ENCODE data around the gene KMT2E.
"Not testable (repeated sequence)": the region's sequence is repeated elsewhere in the genome, so short reads cannot be mapped to it uniquely, and the experiment has no call there.

KMT2E gene, protein sequence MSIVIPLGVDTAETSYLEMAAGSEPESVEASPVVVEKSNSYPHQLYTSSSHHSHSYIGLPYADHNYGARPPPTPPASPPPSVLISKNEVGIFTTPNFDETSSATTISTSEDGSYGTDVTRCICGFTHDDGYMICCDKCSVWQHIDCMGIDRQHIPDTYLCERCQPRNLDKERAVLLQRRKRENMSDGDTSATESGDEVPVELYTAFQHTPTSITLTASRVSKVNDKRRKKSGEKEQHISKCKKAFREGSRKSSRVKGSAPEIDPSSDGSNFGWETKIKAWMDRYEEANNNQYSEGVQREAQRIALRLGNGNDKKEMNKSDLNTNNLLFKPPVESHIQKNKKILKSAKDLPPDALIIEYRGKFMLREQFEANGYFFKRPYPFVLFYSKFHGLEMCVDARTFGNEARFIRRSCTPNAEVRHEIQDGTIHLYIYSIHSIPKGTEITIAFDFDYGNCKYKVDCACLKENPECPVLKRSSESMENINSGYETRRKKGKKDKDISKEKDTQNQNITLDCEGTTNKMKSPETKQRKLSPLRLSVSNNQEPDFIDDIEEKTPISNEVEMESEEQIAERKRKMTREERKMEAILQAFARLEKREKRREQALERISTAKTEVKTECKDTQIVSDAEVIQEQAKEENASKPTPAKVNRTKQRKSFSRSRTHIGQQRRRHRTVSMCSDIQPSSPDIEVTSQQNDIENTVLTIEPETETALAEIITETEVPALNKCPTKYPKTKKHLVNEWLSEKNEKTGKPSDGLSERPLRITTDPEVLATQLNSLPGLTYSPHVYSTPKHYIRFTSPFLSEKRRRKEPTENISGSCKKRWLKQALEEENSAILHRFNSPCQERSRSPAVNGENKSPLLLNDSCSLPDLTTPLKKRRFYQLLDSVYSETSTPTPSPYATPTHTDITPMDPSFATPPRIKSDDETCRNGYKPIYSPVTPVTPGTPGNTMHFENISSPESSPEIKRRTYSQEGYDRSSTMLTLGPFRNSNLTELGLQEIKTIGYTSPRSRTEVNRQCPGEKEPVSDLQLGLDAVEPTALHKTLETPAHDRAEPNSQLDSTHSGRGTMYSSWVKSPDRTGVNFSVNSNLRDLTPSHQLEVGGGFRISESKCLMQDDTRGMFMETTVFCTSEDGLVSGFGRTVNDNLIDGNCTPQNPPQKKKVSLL (N-terminal part only)

DNA sequence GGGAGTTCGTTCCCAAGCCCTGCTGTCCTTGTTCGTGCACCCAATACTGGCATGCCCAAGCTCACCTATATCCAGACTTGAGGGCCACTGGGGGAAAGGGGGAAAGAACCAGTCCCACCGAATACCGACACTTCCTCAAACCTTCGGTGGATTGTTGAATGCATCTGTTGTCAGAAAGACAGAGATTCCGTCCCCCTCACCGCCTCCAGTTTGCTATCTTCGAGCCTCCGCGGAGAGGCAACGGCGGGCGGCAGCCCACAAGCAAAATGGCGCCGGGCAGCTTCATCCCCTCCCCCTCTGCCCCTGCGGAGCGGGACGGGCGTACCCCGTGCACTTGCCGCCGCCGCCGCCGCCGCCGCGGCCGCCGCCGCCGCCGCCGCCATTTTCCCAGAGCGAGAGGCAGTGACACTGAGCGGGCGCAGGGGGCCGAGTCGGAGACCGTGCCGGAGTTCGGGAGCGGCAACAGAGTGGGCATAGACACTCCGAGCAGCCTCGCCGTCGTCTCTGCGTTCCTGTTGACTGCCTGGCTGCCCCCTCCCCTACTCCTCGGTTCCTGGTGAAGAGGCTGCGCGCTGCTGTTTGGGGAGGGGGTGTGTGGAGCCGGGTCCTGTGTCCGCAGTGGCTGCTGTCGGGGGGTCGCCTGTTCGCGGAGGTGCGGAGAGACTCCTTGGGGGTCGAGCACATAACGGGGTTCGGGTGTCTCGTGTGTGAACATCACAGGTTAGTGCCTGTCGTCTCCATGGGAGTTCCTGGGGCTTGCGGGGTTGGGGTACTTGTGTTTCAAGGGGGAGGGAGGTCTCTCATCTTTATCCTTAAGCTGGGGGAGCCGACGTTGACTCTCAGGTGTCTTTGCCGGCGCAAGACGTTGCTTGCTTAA lies at the start of gene KMT2E:
Gene KMT2E (plus strand): TSS at position 390 of the 877 bp plus-strand sequence. CDS start 26,748 bp downstream, outside the sequence.
- peak within 1 kb of the TSS; percentile 92 to 100 (median 100) for H3K27ac ChIP-seq
- peak within 1 kb of the TSS; percentile 73 to 95 (median 89) for H3K4me3 ChIP-seq

DNA sequence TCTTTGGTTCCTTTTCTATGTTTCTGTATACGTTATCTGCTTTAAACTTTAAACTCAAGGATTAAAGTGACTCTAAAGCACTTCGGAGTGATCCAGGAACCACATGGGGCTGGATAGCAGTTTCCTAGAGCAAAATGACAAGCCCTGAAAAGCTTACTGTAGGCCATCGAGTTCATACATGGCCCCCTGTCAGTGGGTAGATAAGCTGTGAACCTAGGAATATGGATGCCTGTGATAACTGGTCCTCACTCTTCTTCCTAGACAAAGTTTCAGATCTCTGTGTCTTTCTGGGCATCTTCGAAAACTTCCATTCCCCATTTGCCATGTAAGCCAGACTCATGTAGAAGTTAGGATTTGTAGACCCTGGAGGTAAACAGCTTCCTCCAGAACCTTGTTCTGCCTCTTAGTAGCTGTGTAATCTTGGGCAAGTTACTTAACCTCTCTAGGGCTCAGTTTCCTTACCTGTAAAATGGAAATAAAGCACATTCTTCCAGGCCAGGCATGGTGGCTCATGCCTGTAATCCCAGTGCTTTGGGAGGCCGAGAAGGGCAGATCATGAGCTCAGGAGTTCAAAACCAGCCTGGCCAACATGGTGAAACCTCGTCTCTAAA lies 49.3 kb upstream of the KMT2E start:
- Histone ChIP-seq H3K27ac (peak overlapping the region in 8 of 21 experiments; percentile 13 to 76 (median 56)), H3K4me3 (no peak overlapping the region)

DNA sequence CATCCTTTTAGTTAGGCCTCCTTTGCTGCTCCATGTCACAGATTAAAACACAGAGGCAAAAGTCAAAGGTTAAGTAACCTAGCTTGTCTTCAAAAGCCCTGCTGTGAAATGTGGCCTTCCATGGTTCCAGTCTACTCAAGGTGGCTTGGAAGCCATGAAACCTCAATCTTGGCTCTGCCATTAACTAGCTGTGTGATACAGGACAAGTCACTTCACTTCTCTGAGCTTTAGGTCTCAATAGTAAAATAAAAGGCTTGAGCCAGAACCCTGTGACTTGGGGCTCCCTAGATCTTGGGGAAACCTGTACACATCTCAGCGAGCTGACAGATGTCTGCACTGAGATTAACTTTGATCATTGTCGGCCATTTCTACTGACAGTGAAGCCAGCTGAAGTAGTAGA lies 48.0 kb upstream of the KMT2E start:
- Histone ChIP-seq H3K27ac (no peak overlapping the region), H3K4me3 (no peak overlapping the region)

DNA sequence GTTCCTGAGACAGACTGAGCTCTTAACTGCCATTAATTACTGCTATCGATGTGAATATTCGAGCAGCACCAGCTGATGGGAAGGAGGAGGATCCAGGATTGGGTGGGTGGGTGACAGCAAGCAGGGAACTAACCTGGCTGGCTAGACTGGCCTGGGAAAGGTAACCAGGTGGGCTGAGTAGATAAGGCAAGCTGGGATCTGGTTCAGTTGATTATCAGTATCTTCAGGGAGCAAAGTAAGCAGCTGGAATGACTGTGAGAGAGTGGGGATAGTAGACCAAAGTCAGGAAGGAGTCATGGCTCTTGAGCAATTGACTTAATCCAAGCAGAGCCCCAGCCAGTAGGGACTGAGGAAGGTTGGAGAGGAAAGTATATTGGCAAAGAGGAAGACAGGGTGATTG lies 46.9 kb upstream of the KMT2E start:
- peak overlapping the region in 1 of 21 experiments; percentile 22 for H3K27ac ChIP-seq
- H3K4me3 ChIP-seq, result no peak overlapping the region

DNA sequence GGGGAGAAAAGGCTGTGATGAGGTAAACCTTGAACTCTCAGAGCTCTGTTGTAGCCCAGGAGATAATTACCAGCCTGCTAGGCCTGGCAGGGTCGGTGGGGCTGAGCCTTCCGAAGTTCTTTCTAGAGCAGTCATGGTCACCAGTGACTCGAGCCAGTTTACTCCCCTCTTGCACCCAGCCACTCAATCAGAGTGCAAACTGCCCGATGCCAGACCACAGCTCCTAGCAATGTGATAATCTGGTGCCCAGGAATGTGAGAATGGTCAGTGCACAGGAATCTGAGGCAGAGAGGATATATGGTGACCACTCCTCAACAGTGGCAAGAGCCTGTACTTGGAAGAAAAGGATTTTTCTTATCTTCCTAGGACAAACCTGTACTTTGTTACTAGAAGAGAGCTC lies 46.4 kb upstream of the KMT2E start:
- Histone ChIP-seq H3K27ac (peak overlapping the region in 2 of 21 experiments; percentile 9 to 22), H3K4me3 (no peak overlapping the region)

DNA sequence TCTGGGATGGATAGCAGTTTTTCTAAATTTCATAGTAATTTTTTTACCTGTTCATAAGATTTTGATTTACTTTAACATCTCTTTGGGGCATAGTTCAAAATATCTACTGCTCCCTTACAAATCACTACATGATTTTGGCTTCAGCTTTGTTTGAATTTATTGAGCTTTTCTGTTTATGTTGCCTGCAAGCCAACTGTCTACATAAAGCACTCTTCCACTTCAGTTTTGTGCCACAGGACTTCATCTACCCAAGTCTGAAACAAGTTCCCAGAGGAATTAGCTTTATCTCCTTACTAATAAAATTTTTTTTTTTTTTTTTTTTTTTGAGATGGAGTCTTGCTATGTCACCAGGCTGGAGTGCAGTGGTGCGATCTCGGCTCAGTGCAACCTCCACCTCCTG lies 45.4 kb upstream of the KMT2E start:
- no peak overlapping the region for H3K4me3 ChIP-seq
- peak overlapping the region in 1 of 21 experiments; percentile 29 for H3K27ac ChIP-seq

DNA sequence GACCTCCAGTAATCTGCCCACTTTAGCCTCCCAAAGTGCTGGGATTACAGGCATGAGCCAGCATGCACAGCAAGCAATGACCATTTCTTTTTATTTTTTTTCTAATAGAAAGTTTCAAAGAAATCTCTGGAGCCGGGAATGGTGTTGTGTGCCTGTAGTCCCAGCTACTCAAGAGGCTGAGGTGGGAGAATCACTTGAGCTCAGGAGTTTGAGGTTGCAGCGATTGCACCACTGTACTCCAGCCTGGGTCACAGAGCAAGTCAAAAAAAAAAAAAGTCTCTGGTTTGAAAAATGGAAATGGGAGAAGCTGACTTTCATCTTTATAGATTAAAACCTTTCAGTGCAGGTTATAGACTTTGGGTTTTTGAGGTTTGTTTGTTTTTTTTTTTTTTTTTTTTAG lies 44.8 kb upstream of the KMT2E start:
- Histone ChIP-seq H3K4me3 (no peak overlapping the region), H3K27ac (peak overlapping the region in 1 of 21 experiments; percentile 29)

DNA sequence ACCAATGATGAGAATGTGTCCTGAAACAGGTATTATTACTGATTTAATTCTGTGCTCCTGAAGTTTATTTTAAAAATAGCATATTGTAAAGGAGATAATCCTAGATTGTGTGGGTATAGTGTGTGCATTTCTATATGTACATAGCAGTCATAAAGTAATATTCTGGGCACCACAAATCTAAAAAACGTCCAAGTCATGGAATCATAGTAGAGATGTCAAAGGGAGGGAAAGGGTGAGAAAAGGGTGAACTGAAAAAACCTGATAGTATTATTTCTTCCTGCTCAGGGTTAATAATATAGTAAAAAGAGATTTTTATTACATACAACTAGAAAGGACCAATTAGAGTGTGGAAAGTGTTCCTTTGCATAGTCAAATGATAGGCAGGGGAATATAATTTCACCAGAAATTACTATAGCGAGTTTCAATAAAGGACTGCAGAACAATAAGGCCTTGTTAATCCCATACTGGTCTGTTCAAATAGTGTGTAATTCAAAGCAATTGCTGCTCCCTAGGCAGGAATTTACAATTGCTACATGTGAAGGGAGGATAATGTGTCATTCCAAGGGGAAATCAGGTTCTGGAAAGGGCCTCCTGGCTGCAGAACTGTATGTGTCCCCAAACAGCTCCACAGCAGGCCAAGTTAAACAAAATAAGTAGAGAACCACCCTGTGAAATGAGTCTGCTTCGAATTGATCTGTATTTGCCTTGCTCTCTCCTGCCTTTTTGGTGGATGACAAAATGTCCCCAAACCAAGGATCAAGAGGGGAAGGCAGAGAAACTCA lies 42.5 kb upstream of the KMT2E start:
- peak overlapping the region in 15 of 21 experiments; percentile 9 to 88 (median 64) for H3K27ac ChIP-seq

DNA sequence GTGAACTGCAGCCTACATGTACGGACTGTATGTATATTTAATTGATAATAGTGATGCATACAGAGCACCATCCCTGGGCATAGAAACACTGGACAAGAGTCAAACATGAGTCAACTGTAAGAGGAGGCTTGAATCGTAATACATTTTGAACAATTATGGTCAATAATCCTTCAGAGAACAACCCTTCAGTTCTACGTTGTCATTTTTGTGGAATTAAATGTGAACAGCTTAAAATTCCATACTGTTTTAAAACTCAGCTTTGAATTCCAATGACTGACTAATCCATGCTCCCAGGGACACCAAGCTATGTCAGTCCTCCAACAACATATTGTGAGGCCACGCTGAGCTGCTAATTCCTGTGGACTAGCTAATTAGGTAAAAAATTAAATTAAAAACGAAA lies 41.5 kb upstream of the KMT2E start:
- H3K27ac ChIP-seq, result peak overlapping the region in 16 of 21 experiments; percentile 18 to 88 (median 64)
- no peak overlapping the region for H3K4me3 ChIP-seq

More for the DNA sequence above, 42.5 kb upstream of the KMT2E start:
- H3K4me3 ChIP-seq, result no peak overlapping the region

DNA sequence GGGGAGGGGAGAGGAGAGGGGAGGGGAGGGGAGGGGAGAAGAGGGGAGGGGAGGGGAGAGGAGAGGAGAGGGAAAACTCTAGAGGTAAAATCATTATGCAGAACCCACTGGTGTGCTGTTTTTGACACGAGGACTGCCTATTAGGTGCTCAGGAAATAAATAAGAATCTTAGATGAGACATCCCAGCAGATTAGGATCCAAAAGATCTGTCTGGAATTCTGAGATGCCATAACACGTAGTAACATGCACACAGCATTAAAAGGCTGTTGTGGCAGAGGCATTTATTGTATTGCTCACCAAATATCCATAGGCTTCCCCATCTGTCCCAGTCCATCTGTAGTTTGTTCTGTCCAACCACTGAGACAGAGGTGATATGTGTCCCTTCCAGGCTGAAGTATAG lies 40.8 kb upstream of the KMT2E start:
- no peak overlapping the region for H3K4me3 ChIP-seq

DNA sequence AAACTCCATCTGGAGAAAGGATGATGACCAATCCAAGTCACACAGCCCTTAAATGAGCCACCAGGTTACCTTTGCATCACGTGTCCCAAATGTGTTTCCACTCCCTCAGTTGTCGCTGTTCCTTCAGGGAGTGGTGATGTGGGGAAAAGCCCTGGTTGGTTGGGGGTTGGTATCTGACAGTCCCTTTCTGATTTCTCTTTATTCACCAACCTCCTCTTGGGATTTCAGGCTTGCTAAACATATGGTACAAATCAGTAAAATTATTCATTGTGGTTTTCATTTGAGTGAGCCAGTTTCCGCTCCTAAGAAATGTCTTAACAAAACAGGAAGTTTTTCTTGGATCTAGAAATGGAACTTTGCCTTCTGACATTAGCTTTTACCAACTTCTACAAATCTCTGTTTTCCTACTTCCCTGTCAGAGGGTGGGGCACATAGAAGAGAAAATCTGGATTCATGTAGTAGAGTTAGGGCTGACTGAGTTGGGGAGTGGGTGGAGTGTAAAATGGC lies 40.0 kb upstream of the KMT2E start:
- Histone ChIP-seq H3K27ac (peak overlapping the region in 18 of 21 experiments; percentile 19 to 88 (median 74)), H3K4me3 (no peak overlapping the region)

More for the DNA sequence above, 40.8 kb upstream of the KMT2E start:
- peak overlapping the region in 17 of 21 experiments; percentile 6 to 88 (median 72) for H3K27ac ChIP-seq

DNA sequence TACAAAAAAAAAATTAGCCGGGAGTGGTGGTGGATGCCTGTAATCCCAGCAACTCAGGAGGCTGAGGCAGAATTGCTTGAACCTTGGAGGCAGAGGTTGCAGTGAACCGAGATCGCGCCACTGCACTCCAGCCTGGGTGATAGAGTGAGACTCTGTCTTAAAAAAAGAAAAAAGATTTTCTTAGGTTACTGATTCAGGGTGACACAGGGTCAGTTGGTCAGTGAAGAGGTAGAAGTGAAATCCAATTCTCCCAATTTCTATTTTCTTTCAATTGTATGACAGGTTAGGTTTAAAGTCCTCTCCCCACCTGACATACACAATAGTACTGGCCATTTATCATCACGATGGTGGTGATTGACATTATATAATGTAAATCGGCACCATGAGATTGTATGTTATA lies 38.5 kb upstream of the KMT2E start:
- peak overlapping the region in 5 of 21 experiments; percentile 8 to 99 (median 35) for H3K27ac ChIP-seq
- not testable (repeated sequence) for H3K4me3 ChIP-seq

DNA sequence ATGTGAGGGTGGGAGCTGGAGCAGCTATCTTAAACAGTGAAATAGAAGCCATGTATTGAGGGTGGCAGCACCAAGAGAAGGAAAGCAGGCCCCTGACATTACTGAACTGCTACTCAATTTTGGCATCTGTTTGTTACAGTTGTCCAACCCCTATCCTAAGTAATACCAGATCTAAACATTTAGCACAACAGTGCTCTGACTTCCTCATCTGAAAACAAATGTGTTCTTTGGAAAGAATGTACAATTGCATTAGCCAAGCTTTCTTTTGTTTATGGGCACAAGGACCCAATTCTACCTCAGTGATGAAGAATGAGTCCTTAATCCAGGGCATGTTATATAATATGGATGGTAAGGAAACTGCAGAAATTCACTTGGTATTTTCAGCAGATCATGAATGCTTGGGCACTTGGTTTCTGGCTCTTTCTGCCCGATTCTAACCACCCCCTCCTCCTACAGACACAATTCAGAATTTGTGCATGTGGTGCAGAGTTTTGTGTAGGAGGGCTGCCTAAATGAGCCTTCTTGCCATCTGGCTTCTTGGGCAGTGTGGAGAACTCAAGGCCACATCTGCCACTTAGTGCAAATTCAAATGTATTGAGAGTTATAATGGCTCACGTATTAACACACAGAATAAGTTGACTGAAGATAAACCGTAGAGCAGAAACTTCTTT lies 36.9 kb upstream of the KMT2E start:
- Histone ChIP-seq H3K27ac (peak overlapping the region in 15 of 21 experiments; percentile 21 to 99 (median 72)), H3K4me3 (no peak overlapping the region)

DNA sequence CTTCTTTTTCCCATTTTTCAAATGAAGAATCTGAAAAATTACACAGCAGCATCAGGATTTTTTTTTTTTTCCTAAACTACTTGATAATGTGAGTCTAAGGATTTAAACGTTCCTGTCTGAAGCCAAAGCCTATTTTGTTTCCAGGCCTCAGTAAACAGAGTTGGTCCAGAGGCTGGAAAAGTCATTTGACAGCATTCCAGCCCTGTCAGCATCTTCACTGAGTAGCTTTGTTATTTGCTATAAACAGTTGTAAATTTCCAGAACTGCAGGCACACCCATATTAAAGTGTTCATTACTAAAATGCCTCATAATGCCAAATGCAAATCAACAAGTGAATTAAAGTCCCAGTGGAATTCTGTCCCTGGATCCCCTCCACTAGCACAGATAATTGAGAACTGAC lies 35.5 kb upstream of the KMT2E start:
- no peak overlapping the region for H3K4me3 ChIP-seq

DNA sequence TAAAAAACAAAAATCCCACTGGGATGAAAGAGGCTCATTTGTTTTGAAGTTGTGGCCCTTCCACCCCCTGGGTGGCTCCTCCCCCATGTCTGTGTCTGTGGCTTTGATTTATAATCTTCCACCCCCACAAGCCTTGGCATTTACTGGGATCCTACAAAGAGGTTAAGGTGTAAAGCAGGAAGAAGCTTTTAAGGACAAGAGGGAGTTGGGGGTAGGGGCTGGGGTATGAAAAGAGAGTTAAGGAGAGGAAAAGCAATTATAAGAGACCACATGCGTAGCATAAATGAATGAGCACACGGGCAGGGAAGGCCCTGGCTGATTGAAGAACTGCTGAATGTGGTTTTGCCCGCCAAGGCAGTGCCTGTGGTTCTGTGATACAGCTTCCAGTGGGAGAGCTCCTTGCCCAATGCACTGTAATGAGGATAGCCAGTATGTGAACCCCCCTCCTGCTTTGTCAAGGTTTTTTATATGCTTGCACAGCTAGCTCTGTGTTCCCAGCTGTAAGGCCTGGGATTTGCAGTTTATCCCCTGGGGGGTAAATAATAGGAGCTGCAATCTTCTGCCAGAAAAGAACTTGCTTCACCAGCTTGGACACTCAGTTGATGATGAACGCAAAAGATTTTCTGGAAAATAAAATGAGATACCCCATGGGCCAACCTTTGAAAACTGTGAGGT lies 34.7 kb upstream of the KMT2E start:
- peak overlapping the region in 20 of 21 experiments; percentile 12 to 99 (median 70) for H3K27ac ChIP-seq
- no peak overlapping the region for H3K4me3 ChIP-seq

More for the DNA sequence above, 35.5 kb upstream of the KMT2E start:
- H3K27ac ChIP-seq, result peak overlapping the region in 17 of 21 experiments; percentile 24 to 99 (median 74)

DNA sequence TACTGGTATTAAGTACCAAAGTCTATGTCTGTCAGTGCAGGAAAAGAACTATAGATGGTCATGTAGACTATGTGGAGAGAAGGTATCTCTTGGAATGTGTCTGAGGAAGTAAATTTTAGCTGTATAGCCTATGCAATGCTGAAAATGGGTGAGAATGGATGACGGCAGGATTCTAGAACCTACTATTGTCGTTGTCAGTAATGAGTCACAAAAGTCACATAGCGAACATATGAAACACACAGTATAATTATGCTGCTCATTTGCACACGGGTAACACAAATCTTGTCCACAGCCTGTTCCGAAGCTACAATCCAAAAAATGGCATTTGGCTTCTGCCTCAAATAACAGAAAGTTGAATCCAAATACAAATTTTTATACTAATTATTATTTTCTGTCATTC lies 33.6 kb upstream of the KMT2E start:
- Histone ChIP-seq H3K27ac (peak overlapping the region in 15 of 21 experiments; percentile 9 to 99 (median 72)), H3K4me3 (no peak overlapping the region)

Data from skin epidermis (tissue), 12 donors.